K562 (cell line): Measurements from ENCODE around the gene ACP4. TPM values are rescaled to one million over a fixed set of nuclear protein-coding genes. Genes with fewer than 3 reads are reported as not detected.

Source experiments
- ATAC-seq: fragments of 200-7000 bp; cut with Tn5 transposase; 3 replicates; pipeline ENCODE4 v1.9.1; 2020; ENCODE audit warnings: moderate library complexity
- BruUV-seq: library from RNA; stranded (reverse); fragments of 400-500 nt; replicated peaks from 2 replicates; lab custom pipeline; 2021; lab: Mats Ljungman, UMichigan
- CTCF ChIA-PET: fragments of 300-600 bp; formaldehyde crosslinking; extraction: SDS; loops from one replicate; lab custom pipeline; 2021; ENCODE audit warnings: low intra/inter-chr PET ratio; lab: Yijun Ruan, JAX
- POLR2A ChIA-PET: fragments of 300-600, 350-650 bp; sonication (Branson Sonifier 250); formaldehyde crosslinking; extraction: SDS; loops from one replicate; lab custom pipeline; 2021; ENCODE audit warnings: antibody characterized with exemption, inconsistent platforms; lab: Yijun Ruan, JAX
- DNase-seq, 4 experiments: peaks; one replicate each; pipeline versions ENCODE4 v3.0.0 to v3.0.0-alpha.2; 2011 to 2018; ENCODE audit warnings: low spot score in 3 of 4, mixed read lengths in 3 of 4; ENCODE audit errors: extremely low read depth in 1 of 4
- FAIRE-seq: peaks from 2 replicates; lab custom pipeline; 2011; peaks lifted over from hg19 to GRCh38; lab: Jason Lieb, UNC
- H2AFZ ChIP-seq: 2 replicates; pipeline ENCODE4 v1.6.0; 2011; ENCODE audit warnings: low read depth, low read length, control low read depth, inconsistent platforms
- H3K27ac ChIP-seq: fragments of 200-600 bp; 3 replicates; pipeline ENCODE4 v1.8.0; 2011; ENCODE audit warnings: low read depth, mild to moderate bottlenecking, control low read depth, inconsistent platforms, low read length, moderate library complexity, mixed read lengths; ENCODE audit errors: extremely low read depth
- H3K27me3 ChIP-seq, 2 experiments: fragments of 300-600 bp in 1 of 2; 2 replicates in 1 of 2; 3 replicates in 1 of 2; pipeline versions ENCODE4 v1.6.0 to v1.8.0; 2011; ENCODE audit warnings: inconsistent platforms in 2 of 2, low read length in 2 of 2, mild to moderate bottlenecking in 1 of 2, mixed read lengths in 1 of 2, moderate library complexity in 1 of 2; ENCODE audit not compliant: control insufficient read depth in 2 of 2, insufficient read depth in 2 of 2
- H3K36me3 ChIP-seq: fragments of 300-600 bp; 3 replicates; pipeline ENCODE4 v1.8.0; 2011; ENCODE audit warnings: mild to moderate bottlenecking, low read length, inconsistent platforms; ENCODE audit not compliant: control insufficient read depth, insufficient read depth
- H3K4me1 ChIP-seq, 2 experiments: fragments of 200-600 bp in 1 of 2; replicated peaks in 1 of 2; 2 replicates in 1 of 2; 3 replicates in 1 of 2; pipeline versions ENCODE4 v1.5.1 to v1.8.0; 2011; ENCODE audit warnings: inconsistent platforms in 2 of 2, low read length in 2 of 2, mild to moderate bottlenecking in 1 of 2, mixed read lengths in 1 of 2, moderate library complexity in 1 of 2; ENCODE audit not compliant: control insufficient read depth in 2 of 2, insufficient read depth in 2 of 2
- H3K4me2 ChIP-seq: 2 replicates; pipeline ENCODE4 v1.6.1; 2011; ENCODE audit warnings: low read length, control low read depth, inconsistent platforms, mixed read lengths; ENCODE audit not compliant: insufficient read depth
- H3K4me3 ChIP-seq: fragments of 200-600 bp; sonication (generic), shearing (Covaris generic); 2 replicates; pipeline ENCODE4 v1.5.1; 2016; ENCODE audit warnings: control low read depth, inconsistent platforms
- H3K79me2 ChIP-seq: fragments of 200-600 bp; 3 replicates; pipeline ENCODE4 v1.8.0; 2011; ENCODE audit warnings: low read length, inconsistent platforms; ENCODE audit not compliant: control insufficient read depth, insufficient read depth
- H3K9ac ChIP-seq, 2 experiments: 2 replicates each; pipeline versions ENCODE4 v1.6.0 to v1.6.1; 2011; ENCODE audit warnings: low read depth in 2 of 2, low read length in 2 of 2, control low read depth in 1 of 2, inconsistent platforms in 1 of 2, mild to moderate bottlenecking in 1 of 2, mixed read lengths in 1 of 2; ENCODE audit not compliant: insufficient read depth in 1 of 2
- H3K9me1 ChIP-seq: one replicate; pipeline ENCODE4 v1.6.0; 2011; ENCODE audit warnings: inconsistent platforms, mild to moderate bottlenecking, low read length, moderate library complexity; ENCODE audit not compliant: control insufficient read depth, insufficient read depth
- H3K9me3 ChIP-seq: replicated peaks from 2 replicates; pipeline ENCODE4 v1.5.1; 2011; ENCODE audit warnings: low read depth, low read length, inconsistent platforms; ENCODE audit not compliant: control insufficient read depth, insufficient read depth
- H4K20me1 ChIP-seq: replicated peaks from 2 replicates; pipeline ENCODE4 v1.6.1; 2011; ENCODE audit warnings: low read length, inconsistent platforms, mixed read lengths; ENCODE audit not compliant: control insufficient read depth, insufficient read depth
- AFF4 ChIP-seq: sonication (generic); formaldehyde crosslinking; IDR thresholded peaks from 2 replicates; pipeline ENCODE4 v1.8.0; 2023; ENCODE audit warnings: mild to moderate bottlenecking, missing genetic modification reagents
- CREBBP ChIP-seq: IDR thresholded peaks from one replicate; pipeline ENCODE4 v1.6.1; 2012; ENCODE audit warnings: low read depth, mild to moderate bottlenecking, control low read depth, inconsistent platforms, low read length
- ESRRB ChIP-seq: fragments of 250-450 bp; sonication (Bioruptor Pico); IDR thresholded peaks from 2 replicates; pipeline ENCODE4 v1.5.0; 2020; ENCODE audit warnings: mild to moderate bottlenecking, moderate library complexity, borderline replicate concordance
- HDAC8 ChIP-seq: fragments of 450-650 bp; IDR thresholded peaks from 2 replicates; pipeline ENCODE4 v1.6.1; 2016; ENCODE audit warnings: mild to moderate bottlenecking, missing genetic modification characterization, moderate library complexity, missing compliant biosample characterization
- HMBOX1 ChIP-seq: sonication (generic); IDR thresholded peaks from 2 replicates; pipeline ENCODE4 v1.6.1; 2016
- NBN ChIP-seq: fragments of 450-650 bp; IDR thresholded peaks from 2 replicates; pipeline ENCODE4 v1.6.1; 2016; ENCODE audit warnings: low read depth, mild to moderate bottlenecking
- NR2C1 ChIP-seq, 2 experiments: fragments of 450-650 bp; IDR thresholded peaks; 2 replicates each; pipeline ENCODE4 v1.6.1; 2017; ENCODE audit warnings: mild to moderate bottlenecking in 2 of 2, antibody characterized with exemption in 1 of 2, inconsistent platforms in 1 of 2, missing compliant biosample characterization in 1 of 2, missing genetic modification characterization in 1 of 2
- RBM25 ChIP-seq: fragments of 200-400 bp; formaldehyde crosslinking; IDR thresholded peaks from 2 replicates; pipeline ENCODE4 v1.6.1; 2018; ENCODE audit warnings: low read length, low read depth, moderate library complexity; ENCODE audit not compliant: severe bottlenecking
- RCOR1 ChIP-seq, 2 experiments: IDR thresholded peaks; 2 replicates each; pipeline ENCODE4 v1.6.1; 2012; ENCODE audit warnings: low read depth in 2 of 2, low read length in 2 of 2, borderline replicate concordance in 1 of 2, improper control_type of control experiment in 1 of 2
- RFX1 ChIP-seq: fragments of 450-650 bp; IDR thresholded peaks from 2 replicates; pipeline ENCODE4 v1.6.1; 2016; ENCODE audit warnings: mild to moderate bottlenecking, moderate library complexity
- SNAPC5 ChIP-seq: fragments of 250-450 bp; sonication (Bioruptor Pico); IDR thresholded peaks from 2 replicates; pipeline ENCODE4 v1.8.0; 2021; ENCODE audit warnings: moderate library complexity, mild to moderate bottlenecking, inconsistent platforms
- TBL1XR1 ChIP-seq, 2 experiments: IDR thresholded peaks; 2 replicates each; pipeline ENCODE4 v1.6.1; 2012; ENCODE audit warnings: improper control_type of control experiment in 2 of 2, low read length in 2 of 2, mild to moderate bottlenecking in 1 of 2
- TFAP4 ChIP-seq: sonication (generic); formaldehyde crosslinking; IDR thresholded peaks from 2 replicates; pipeline ENCODE4 v1.8.0; 2022; ENCODE audit warnings: missing genetic modification reagents, mild to moderate bottlenecking, moderate library complexity, borderline replicate concordance
- ZNF263 ChIP-seq: sonication (generic); formaldehyde crosslinking; IDR thresholded peaks from 2 replicates; pipeline ENCODE4 v1.8.0; 2022; ENCODE audit warnings: mild to moderate bottlenecking, missing genetic modification reagents, borderline replicate concordance
- ZNF512 ChIP-seq: IDR thresholded peaks from 2 replicates; pipeline ENCODE4 v1.6.1; 2016; ENCODE audit warnings: missing genetic modification characterization, missing compliant biosample characterization
- WGBS: fragments of 100-300 bp; shearing (Covaris generic); methylation state at CpG from one replicate; pipeline ENCODE4 v1.1.6; 2016; ENCODE audit warnings: low coverage, mixed read lengths; ENCODE audit not compliant: insufficient coverage; ENCODE audit errors: missing lambda C conversion rate; 5-methylcytosine and 5-hydroxymethylcytosine counted together
- in situ Hi-C: fragments of 300-500 bp; cut with MboI; formaldehyde crosslinking; loops from 4 replicates; pipeline ENCODE4 v1.15.0; 2018; ENCODE audit warnings: inconsistent platforms, mixed read lengths
- intact Hi-C: fragments of 100-400 bp; cut with micrococcal nuclease; formaldehyde crosslinking; loops from 2 replicates; pipeline ENCODE4 v1.14.2; 2022
- polyA plus RNA-seq, 8 experiments: library from polyadenylated mRNA; depleted of rRNA in 4 of 8; stranded (reverse) in 5 of 8; unstranded in 3 of 8; fragments of >200 nt; fragmentation: Nextera tagmentation in 2 of 8; fragmentation: Illumina TruSeq in 1 of 8; extraction: Ambion mirVana in 2 of 8; extraction: Trizol in 1 of 8; gene quantifications; 2 replicates each; pipeline versions ENCODE4 v1.2.1 to v1.2.3, GENCODE V29; 2011 to 2014; ENCODE audit warnings: inconsistent platforms in 1 of 8, missing spikeins in 1 of 8
- total RNA-seq, 7 experiments: library from RNA; depleted of rRNA in 6 of 7; stranded (reverse); fragments of >200 nt in 6 of 7; fragmentation: Illumina TruSeq in 2 of 7; extraction: Trizol in 2 of 7; gene quantifications; 2 replicates each; pipeline versions ENCODE4 v1.2.1 to v1.2.3, GENCODE V29; 2011 to 2021; ENCODE audit warnings: low replicate concordance in 1 of 7

ACP4 gene
- total and polyA plus RNA-seq, 9 of the 15 experiments (the other 6 are each of a cell fraction or from before 2014, with no cell fraction given): not detected

- Histone ChIP-seq H4K20me1 (no peaks in the 10 kb centered on the region), H3K27me3 (no peaks in the 10 kb centered on the region), H3K4me2 (no peak overlapping the region), H3K79me2 (no peaks in the 10 kb centered on the region), H3K4me3 (no peak overlapping the region), H3K27ac (no peak overlapping the region), H3K36me3 (no peaks in the 10 kb centered on the region), H2AFZ (no peak overlapping the region), H3K9me1 (no peaks in the 10 kb centered on the region), H3K9ac (no peak overlapping the region), H3K4me1 (peaks cover 7 to 15% of the 10 kb centered on the region in 2 experiments; a peak in 4 of 5 replicates), H3K9me3 (no peaks in the 10 kb centered on the region)
- in situ Hi-C loops (loop anchor here (5.0 to 10.0 kb wide), 3 partner anchors 78 to 431 kb away; no protein-coding TSS in a partner anchor), intact Hi-C loops (no loop called here)
- CTCF ChIA-PET: interaction anchor here (3.5 to 4.2 kb wide), 2 partner anchors 60 to 80 kb away, joined by 61 to 91 read pairs; partner anchors contain the start of gene CLEC11A
- POLR2A ChIA-PET: interaction anchor here (0.6 to 1.2 kb wide), 2 partner anchors 18 to 142 kb away, joined by 3 to 4 read pairs; no protein-coding TSS in a partner anchor
- no TSS peak for BruUV-seq
- DNase-seq (no peak), FAIRE-seq (no peak), ATAC-seq (no peak)
- WGBS: 16% methylated on average over 10 of the region's 12 CpGs
- TF ChIP-seq SNAPC5: no peak
- no peak for TF ChIP-seq NR2C1 (IDR thresholded peaks at IDR 0.05)
- TF ChIP-seq NR2C1 (tag; IDR thresholded peaks at IDR 0.05): no peak
- TF ChIP-seq RBM25: no peak
- no peak for TF ChIP-seq RFX1
- TF ChIP-seq HDAC8 (tag): no peak
- no peak for TF ChIP-seq NBN
- no peak for TF ChIP-seq ZNF263 (CRISPR knock-in tag)
- no peak for TF ChIP-seq HMBOX1
- TF ChIP-seq CREBBP: no peak
- TF ChIP-seq ESRRB (CRISPR knock-in tag): no peak
- TF ChIP-seq ZNF512 (tag): no peak
- no peak for TF ChIP-seq AFF4 (CRISPR knock-in tag)
- no peak for TF ChIP-seq TBL1XR1 (IDR thresholded peaks at IDR 0.05; ENCODE audit: low read length in 2 of 2)
- no peak for TF ChIP-seq TFAP4 (CRISPR knock-in tag)
- no peak for TF ChIP-seq RCOR1 (IDR thresholded peaks at IDR 0.05; ENCODE audit: borderline replicate concordance in 1 of 2, low read depth in 2 of 2, low read length in 2 of 2)
These were observed 4.9 kb upstream of the ACP4 start for GRCh38 chr19:50785329-50785728.
